Cardiac fibroblast (primary cell): ENCODE measurements around the gene FLACC1.

Experiments used
- DNase-seq, 2 donors: peaks; one replicate each; pipeline versions ENCODE4 v3.0.0 to v3.0.0-alpha.2; 2010; ENCODE audit warnings: low read depth in 2 of 2
- H3K4me3 ChIP-seq, 2 donors: replicated peaks in 1 of 2; 1 replicate in 1 of 2; 2 replicates in 1 of 2; pipeline ENCODE4 v1.5.1; 2011; ENCODE audit warnings: low read depth in 2 of 2, low read length in 2 of 2, mild to moderate bottlenecking in 2 of 2, moderate library complexity in 1 of 2
- TF ChIP-seq, protein P1 (sequence below): IDR thresholded peaks from one replicate; pipeline ENCODE4 v1.5.1; 2011; ENCODE audit warnings: low read depth, mild to moderate bottlenecking, low read length, inconsistent platforms

Gene FLACC1

DNA sequence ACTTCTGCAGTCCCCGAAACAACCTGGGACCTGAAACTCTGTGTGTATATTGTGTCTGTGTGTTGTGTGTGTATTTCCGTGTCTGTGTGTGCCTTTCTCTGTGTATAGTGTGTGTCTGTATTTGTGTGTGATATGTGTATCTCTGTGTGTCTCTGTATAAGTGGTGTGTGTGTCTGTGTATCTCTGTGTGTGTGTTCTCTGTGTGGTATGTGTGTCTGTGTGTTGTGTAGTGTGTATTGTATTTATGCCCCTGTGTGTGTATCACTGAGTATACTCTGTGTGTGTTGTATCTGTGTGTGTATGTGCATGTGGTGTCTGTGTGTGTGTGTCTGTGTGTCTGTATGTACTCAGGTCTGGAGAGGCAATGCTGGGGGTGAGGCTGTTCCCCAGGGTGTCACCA is 85.2 kb downstream of the FLACC1 start:
- TF ChIP-seq, protein P1, sequence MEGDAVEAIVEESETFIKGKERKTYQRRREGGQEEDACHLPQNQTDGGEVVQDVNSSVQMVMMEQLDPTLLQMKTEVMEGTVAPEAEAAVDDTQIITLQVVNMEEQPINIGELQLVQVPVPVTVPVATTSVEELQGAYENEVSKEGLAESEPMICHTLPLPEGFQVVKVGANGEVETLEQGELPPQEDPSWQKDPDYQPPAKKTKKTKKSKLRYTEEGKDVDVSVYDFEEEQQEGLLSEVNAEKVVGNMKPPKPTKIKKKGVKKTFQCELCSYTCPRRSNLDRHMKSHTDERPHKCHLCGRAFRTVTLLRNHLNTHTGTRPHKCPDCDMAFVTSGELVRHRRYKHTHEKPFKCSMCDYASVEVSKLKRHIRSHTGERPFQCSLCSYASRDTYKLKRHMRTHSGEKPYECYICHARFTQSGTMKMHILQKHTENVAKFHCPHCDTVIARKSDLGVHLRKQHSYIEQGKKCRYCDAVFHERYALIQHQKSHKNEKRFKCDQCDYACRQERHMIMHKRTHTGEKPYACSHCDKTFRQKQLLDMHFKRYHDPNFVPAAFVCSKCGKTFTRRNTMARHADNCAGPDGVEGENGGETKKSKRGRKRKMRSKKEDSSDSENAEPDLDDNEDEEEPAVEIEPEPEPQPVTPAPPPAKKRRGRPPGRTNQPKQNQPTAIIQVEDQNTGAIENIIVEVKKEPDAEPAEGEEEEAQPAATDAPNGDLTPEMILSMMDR: no peak
- H3K4me3 ChIP-seq: no peak overlapping the region
- DNase-seq: no peak

DNA sequence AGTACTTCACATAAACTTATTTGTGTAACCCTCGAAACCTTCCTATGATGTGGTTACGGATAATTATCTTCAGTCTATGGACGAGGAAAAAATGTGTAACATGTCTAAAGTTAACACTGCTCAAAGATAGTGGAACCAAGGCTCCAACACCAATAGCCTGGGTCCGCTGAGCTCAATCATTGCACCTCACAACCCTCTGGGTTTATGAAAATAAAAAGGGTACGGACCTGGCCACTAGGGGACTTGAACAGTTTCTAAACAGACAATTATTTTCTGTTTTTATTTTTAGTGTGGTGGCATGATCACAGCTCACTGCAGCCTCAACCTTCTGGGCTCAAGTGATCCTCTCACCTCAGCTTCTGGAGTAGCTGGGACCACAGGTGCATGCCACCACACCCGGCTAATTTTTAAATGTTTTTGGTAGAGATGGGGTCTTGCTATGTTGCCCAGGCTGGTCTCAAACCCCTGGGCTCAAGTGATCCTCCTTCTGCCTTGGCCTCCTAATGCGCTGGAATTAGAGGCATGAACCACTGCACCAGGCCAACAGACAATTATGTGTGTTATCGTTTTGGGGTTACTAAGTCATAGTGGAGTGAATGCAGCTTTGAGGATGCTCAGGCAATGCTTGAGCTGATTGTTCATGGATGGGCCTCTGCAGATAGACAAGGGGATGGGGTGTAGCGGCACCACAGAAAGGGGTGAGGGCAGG is 86.7 kb downstream of the FLACC1 start:
- TF ChIP-seq, protein P1: no peak
- H3K4me3 ChIP-seq: no peak overlapping the region
- no peak for DNase-seq

DNA sequence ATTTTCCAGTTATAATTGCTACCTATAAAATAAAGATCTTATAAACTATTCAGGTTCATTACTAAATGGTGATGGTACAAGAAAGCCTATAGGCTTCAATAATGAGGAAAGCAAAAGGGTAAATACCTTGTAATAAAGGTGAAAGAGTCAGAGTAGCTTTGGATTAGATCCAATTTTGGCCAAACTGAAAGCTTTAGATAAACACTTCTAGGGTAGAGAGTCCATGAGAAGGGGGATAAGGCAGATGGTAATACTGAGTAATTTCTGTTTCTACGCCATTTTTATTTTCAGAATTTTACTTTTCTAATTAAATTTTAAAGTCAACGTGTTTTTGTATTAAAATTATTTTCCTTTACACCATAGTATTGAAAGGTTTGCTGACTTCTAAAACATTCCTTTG is 87.4 kb downstream of the FLACC1 start:
- TF ChIP-seq, protein P1: no peak
- no peak overlapping the region for H3K4me3 ChIP-seq
- no peak for DNase-seq

DNA sequence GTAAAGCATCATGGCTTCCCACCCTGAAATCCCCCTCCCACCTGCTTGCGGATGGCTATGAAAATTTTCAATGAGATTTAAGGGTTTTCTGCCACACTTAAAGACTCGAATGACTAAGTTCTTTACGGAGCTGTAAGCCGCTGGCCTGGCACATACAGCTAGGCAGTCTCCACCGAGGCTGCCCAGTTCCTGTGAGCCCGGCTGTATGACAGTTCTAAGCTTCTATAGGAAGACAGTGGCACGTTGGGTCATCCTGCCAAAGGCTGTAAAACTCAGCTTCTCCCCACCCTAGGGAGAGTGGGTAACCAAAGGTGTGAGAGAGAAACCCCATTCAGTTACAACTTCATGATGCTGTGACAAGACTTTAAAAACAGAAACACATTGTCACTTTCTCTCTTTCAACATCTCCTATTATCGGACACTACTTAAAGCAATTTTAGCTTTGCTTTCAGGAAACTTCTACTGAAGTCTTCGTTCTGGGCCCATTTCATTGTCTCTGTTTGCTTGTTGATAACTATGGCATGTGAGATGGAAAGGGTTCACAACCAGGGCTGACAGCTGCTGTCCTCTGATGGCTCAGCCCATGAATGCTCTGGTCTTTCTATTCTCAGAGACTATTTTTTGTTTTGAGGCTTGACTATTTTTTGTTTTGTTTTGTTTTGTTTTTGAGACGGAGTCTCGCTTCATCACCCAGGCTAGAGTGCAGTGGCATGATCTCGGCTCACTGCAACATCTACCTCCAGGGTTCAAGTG is 89.7 kb downstream of the FLACC1 start:
- no peak for DNase-seq
- no peak overlapping the region for H3K4me3 ChIP-seq
- TF ChIP-seq, protein P1: no peak

DNA sequence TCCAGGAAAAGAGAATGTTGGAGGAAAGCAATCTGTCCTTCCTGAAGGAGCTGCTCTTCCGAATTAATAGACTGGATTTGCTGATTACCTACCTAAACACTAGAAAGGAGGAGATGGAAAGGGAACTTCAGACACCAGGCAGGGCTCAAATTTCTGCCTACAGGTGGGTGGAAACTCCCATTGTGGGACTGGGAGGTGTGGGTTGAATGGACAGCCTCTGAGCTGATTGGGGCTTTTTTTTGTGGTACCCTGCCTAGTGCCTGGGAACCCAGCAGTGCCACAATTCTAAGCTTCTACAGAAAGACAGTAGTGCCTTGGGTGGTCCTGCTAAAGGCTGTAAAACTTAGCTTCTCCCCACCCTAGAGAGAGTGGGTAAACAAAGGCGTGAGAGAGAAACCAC is 90.5 kb downstream of the FLACC1 start:
- H3K4me3 ChIP-seq: no peak overlapping the region
- TF ChIP-seq, protein P1: no peak
- no peak for DNase-seq

DNA sequence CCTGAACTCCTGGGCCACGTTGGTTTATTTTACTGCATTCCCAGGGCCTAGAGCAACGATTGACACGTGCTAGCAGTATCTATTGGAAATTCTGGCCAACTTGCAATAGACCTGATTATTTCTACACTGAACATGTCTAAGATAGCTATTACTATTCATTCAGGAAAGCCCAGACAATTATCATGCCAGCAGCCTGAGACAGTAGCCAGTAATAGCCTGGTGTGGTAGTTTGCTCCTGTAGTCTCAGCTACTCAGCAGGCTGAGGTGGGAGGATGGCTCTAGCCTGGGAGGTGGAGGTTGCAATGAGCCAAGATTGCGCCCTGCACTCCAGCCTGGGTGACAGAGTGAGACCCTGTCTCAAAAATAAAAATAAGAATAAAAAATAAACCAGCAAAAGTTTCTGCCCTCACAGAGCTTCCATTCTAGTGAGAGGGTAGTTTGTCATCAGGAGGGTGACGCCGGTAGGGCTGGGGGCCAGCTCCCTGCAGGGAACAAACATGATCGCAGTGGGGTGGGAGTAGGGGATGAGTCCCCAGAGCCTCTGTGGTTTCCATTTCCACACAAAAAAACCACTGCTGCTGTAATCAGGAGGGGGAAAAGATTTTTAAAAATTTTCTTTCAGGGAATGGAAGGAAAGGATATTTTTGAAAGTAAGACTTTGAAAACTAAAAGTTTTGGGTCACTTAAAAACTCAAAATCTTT is 92.5 kb downstream of the FLACC1 start:
- no peak for DNase-seq
- no peak overlapping the region for H3K4me3 ChIP-seq
- TF ChIP-seq, protein P1: no peak
